DOHH2 (cell line): Measurements from ENCODE around the gene TEKT5.
"Not testable (repeated sequence)": the region's sequence is repeated elsewhere in the genome, so short reads cannot be mapped to it uniquely, and the experiment has no call there.

Source experiments
- H3F3A ChIP-seq: fragments of 200-600 bp; sonication (generic), shearing (Covaris generic); 2 replicates; pipeline ENCODE4 v1.6.0; 2016; ENCODE audit warnings: antibody characterized with exemption, mild to moderate bottlenecking; ENCODE audit not compliant: control insufficient read depth, insufficient read depth
- H3K27ac ChIP-seq: fragments of 200-600 bp; sonication (generic); 2 replicates; pipeline ENCODE4 v1.5.1; 2014; ENCODE audit warnings: low read depth, mild to moderate bottlenecking, low read length, moderate library complexity
- H3K27me3 ChIP-seq: fragments of 200-600 bp; sonication (generic); 2 replicates; pipeline ENCODE4 v1.6.1; 2014; ENCODE audit warnings: mild to moderate bottlenecking, low read length, mixed read lengths; ENCODE audit not compliant: control insufficient read depth
- H3K36me3 ChIP-seq: fragments of 200-600 bp; sonication (generic); 2 replicates; pipeline ENCODE4 v1.6.1; 2014; ENCODE audit warnings: mild to moderate bottlenecking, low read length, moderate library complexity, mixed read lengths; ENCODE audit not compliant: control insufficient read depth
- H3K4me1 ChIP-seq: fragments of 200-600 bp; sonication (generic); 2 replicates; pipeline ENCODE4 v1.6.1; 2014; ENCODE audit warnings: mild to moderate bottlenecking, low read length, mixed read lengths; ENCODE audit not compliant: control insufficient read depth
- H3K4me2 ChIP-seq: fragments of 200-600 bp; sonication (generic); 2 replicates; pipeline ENCODE4 v1.6.0; 2014; ENCODE audit warnings: mild to moderate bottlenecking, low read length, moderate library complexity
- H3K4me3 ChIP-seq: fragments of 200-600 bp; sonication (generic); 2 replicates; pipeline ENCODE4 v1.5.1; 2014; ENCODE audit warnings: mild to moderate bottlenecking, low read length, mixed read lengths
- H3K79me2 ChIP-seq: fragments of 200-600 bp; sonication (generic); 2 replicates; pipeline ENCODE4 v1.6.1; 2014; ENCODE audit warnings: mild to moderate bottlenecking, low read length, mixed read lengths; ENCODE audit not compliant: control insufficient read depth
- H3K9me2 ChIP-seq: fragments of 200-600 bp; sonication (generic); replicated peaks from 2 replicates; pipeline ENCODE4 v1.6.1; 2014; ENCODE audit warnings: mild to moderate bottlenecking, low read length, mixed read lengths; ENCODE audit not compliant: control insufficient read depth
- H3K9me3 ChIP-seq: fragments of 200-600 bp; sonication (generic); 2 replicates; pipeline ENCODE4 v1.6.1; 2014; ENCODE audit warnings: antibody characterized with exemption, low read length, mixed read lengths; ENCODE audit not compliant: control insufficient read depth, insufficient read depth
- H4K20me1 ChIP-seq: fragments of 200-600 bp; sonication (generic); 2 replicates; pipeline ENCODE4 v1.6.0; 2014; ENCODE audit warnings: low read depth, mild to moderate bottlenecking, antibody characterized with exemption, low read length, moderate library complexity; ENCODE audit not compliant: control insufficient read depth, insufficient read depth
- EZH2phosphoT487 ChIP-seq: fragments of 200-600 bp; sonication (generic); IDR thresholded peaks from 2 replicates; pipeline ENCODE4 v1.6.1; 2017; ENCODE audit warnings: borderline replicate concordance, mild to moderate bottlenecking, antibody characterized with exemption, low read length, moderate library complexity, mixed read lengths
- TF ChIP-seq, protein P1 (sequence below): fragments of 200-600 bp; sonication (generic); IDR thresholded peaks from one replicate; pipeline ENCODE4 v1.5.1; 2014; ENCODE audit warnings: antibody characterized with exemption, mild to moderate bottlenecking, low read depth, low read length; ENCODE audit not compliant: poor library complexity, severe bottlenecking

Gene TEKT5

DNA sequence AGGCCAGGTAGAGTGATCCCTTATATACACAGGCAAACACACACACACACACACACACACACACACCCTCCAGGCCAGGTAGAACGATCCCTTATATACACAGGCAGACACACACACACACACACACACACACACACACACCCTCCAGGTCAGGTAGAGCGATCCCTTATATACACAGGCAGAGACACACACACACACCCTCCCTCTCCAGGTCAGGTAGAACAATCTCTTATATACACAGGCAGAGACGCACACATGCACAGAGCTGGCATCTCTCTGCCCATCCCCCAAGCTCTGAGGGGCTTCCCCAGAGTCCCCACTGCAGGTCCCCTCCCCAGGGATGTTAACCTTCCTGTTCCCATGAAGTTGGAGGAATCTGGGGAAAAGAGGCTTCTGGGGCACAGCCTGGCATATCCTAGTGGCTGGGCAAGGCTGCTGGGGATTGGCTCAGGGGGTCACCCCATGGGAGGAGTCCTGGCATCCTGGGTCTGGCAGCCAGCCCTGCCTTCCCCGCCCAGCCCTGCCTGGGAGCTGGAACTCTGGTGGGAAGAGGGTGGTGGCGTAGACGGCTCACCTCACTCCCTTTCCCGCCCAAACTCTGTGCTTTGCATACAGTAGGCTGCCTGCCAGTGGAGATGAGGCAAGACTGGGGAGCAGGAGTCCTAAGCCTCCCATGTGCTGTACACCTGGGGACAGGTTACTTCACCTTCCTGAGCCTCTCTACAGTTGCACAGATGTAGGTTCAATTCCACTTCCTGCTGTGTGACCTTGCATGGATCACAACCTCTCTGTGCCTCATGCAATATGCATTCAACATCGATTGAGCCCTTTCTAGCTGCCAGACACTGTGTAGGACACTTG lies 41.8 kb downstream of the TEKT5 start:
- Histone ChIP-seq H3K27me3 (peaks cover under 1% of the 10 kb centered on the region), H3K27ac (no peak overlapping the region), H3K4me1 (no peaks in the 10 kb centered on the region), H3K4me2 (no peak overlapping the region), H3K9me2 (no peaks in the 10 kb centered on the region), H3F3A (no peaks in the 10 kb centered on the region), H3K79me2 (no peaks in the 10 kb centered on the region), H4K20me1 (no peaks in the 10 kb centered on the region), H3K4me3 (no peak overlapping the region), H3K9me3 (no peaks in the 10 kb centered on the region), H3K36me3 (no peaks in the 10 kb centered on the region)
- no peak for TF ChIP-seq EZH2phosphoT487
- TF ChIP-seq, protein P1, sequence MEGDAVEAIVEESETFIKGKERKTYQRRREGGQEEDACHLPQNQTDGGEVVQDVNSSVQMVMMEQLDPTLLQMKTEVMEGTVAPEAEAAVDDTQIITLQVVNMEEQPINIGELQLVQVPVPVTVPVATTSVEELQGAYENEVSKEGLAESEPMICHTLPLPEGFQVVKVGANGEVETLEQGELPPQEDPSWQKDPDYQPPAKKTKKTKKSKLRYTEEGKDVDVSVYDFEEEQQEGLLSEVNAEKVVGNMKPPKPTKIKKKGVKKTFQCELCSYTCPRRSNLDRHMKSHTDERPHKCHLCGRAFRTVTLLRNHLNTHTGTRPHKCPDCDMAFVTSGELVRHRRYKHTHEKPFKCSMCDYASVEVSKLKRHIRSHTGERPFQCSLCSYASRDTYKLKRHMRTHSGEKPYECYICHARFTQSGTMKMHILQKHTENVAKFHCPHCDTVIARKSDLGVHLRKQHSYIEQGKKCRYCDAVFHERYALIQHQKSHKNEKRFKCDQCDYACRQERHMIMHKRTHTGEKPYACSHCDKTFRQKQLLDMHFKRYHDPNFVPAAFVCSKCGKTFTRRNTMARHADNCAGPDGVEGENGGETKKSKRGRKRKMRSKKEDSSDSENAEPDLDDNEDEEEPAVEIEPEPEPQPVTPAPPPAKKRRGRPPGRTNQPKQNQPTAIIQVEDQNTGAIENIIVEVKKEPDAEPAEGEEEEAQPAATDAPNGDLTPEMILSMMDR, result no peak

DNA sequence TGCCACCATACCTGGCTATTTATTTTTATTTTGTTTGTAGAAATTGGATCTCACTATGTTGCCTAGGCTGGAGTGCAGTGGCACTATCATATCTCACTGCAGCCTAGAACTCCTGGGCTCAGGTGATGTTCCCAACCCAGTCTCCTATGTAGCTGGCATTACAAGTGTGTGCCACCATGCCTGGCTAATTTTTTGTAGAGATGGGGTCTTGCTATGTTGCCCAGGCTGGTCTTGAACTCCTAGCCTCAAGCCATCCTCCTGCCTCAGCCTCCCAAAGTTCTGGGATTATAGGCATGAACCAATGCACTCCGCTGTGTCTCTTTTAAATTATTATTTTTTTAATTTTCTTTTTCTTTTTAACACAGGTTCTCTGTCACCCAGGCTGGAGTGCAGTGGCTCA lies 45.6 kb downstream of the TEKT5 start:
- not testable (repeated sequence) for H3K9me3 ChIP-seq, H3K79me2 ChIP-seq

DNA sequence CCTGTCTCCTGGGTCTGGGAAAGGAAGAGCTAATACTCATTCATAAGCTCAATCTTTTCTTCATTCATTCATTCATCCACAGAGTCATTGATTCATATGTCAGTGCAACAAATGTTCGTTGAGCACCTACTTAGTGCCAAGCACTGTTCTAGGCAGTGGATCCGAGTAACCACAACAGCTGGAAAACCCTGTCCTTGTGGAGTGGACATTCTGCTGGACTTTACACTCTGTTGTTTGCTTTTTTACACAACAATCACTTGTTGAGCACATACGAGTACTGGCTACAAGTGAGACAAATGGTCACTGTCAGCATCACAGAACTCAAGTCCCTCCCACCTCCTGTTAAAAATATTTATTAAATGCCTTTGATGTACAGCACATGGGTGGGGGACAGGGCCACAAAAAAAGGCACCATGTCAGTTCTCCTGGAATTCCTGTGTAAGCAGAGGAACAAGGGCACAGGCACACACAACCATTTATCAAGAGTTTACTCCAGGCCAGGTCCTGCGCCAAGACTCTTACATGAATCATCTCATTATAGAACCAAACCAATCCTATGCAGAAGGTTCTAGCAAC lies 46.9 kb downstream of the TEKT5 start:
- no peaks in the 10 kb centered on the region for H3K27me3 ChIP-seq
- H3K79me2 ChIP-seq, result no peaks in the 10 kb centered on the region
- no peak overlapping the region for H3K4me2 ChIP-seq
- TF ChIP-seq, protein P1, result no peak
- TF ChIP-seq EZH2phosphoT487, result no peak
- H3K4me1 ChIP-seq, result no peaks in the 10 kb centered on the region
- no peak overlapping the region for H3K4me3 ChIP-seq
- no peaks in the 10 kb centered on the region for H3K36me3 ChIP-seq
- H4K20me1 ChIP-seq, result no peaks in the 10 kb centered on the region
- H3K9me3 ChIP-seq, result no peaks in the 10 kb centered on the region
- H3K27ac ChIP-seq, result no peak overlapping the region
- no peaks in the 10 kb centered on the region for H3K9me2 ChIP-seq
- H3F3A ChIP-seq, result no peaks in the 10 kb centered on the region

More for the DNA sequence above, 45.6 kb downstream of the TEKT5 start:
- not testable (repeated sequence) for H3K27ac ChIP-seq, H3K9me2 ChIP-seq, H3K4me1 ChIP-seq, H3K27me3 ChIP-seq, H3K4me2 ChIP-seq, H3K4me3 ChIP-seq, H4K20me1 ChIP-seq, H3F3A ChIP-seq, H3K36me3 ChIP-seq

DNA sequence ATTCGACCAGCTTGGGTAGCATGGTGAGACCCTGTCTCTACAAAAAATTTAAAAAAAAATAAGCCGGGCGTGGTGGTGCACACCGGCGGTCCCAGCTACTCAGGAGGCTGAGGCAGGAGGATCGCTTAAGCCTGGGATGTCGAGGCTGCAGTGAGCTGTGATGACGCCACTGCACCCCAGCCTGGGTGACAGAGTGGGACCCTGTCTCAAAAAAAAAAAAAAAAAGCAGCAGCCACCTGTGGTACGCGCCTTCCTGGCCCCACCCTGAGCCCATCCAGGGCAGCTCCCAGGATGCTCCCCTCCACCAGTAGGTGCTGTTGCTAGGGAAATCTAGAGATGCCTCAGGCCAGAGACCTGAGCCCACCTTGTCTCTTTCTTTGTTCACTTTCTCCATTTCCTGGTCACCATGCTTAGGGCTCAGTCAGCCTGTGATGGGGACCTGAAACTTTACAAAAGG lies 47.4 kb downstream of the TEKT5 start:
- Histone ChIP-seq H3K4me3 (no peak overlapping the region), H3K4me2 (no peak overlapping the region), H3K9me2 (no peaks in the 10 kb centered on the region), H4K20me1 (no peaks in the 10 kb centered on the region), H3K27ac (no peak overlapping the region), H3K36me3 (no peaks in the 10 kb centered on the region), H3K9me3 (no peaks in the 10 kb centered on the region), H3F3A (no peaks in the 10 kb centered on the region), H3K4me1 (no peaks in the 10 kb centered on the region), H3K79me2 (no peaks in the 10 kb centered on the region), H3K27me3 (no peaks in the 10 kb centered on the region)
- TF ChIP-seq, protein P1, result no peak
- no peak for TF ChIP-seq EZH2phosphoT487
